Stimulated activated effector memory CD8-positive, alpha-beta T cell treated with anti-CD3 and anti-CD28 coated beads, Interleukin-12 subunit alpha, Interleukin-12 subunit beta, amount 100 ng/mL, for 72 hours (primary cell): ENCODE measurements around the gene SMARCA2.

Source experiments
- ATAC-seq: fragments of 150-1000 bp; cut with Tn5 transposase; 2 replicates; pipeline ENCODE4 v1.10.0; 2021
- DNase-seq, 2 donors: peaks; one replicate each; pipeline ENCODE4 v3.0.0; 2021 to 2022; ENCODE audit warnings: low spot score in 2 of 2
- H3K27ac Mint-ChIP-seq: one replicate; pipeline ENCODE4 v1.8.0; 2022; ENCODE audit warnings: mild to moderate bottlenecking, mixed read lengths
- H3K36me3 Mint-ChIP-seq: one replicate; pipeline ENCODE4 v1.8.0; 2022; ENCODE audit warnings: mild to moderate bottlenecking, mixed read lengths
- H3K4me1 Mint-ChIP-seq: one replicate; pipeline ENCODE4 v1.8.0; 2022; ENCODE audit warnings: mixed read lengths
- H3K4me3 Mint-ChIP-seq: one replicate; pipeline ENCODE4 v1.8.0; 2022; ENCODE audit warnings: mild to moderate bottlenecking, mixed read lengths
- H3K9me3 Mint-ChIP-seq: one replicate; pipeline ENCODE4 v1.8.0; 2022; ENCODE audit warnings: mixed read lengths

Gene SMARCA2

GRCh38 chr9:2153630-2154217 is 138.6 kb downstream of the SMARCA2 start:
- Mint-ChIP-seq H3K4me3 (no peak overlapping the region), H3K4me1 (peaks cover 47% of the 10 kb centered on the region), H3K36me3 (no peaks in the 10 kb centered on the region), H3K9me3 (no peaks in the 10 kb centered on the region), H3K27ac (no peak overlapping the region)
- no peak for ATAC-seq
- no peak for DNase-seq

GRCh38 chr9:2154731-2155130 is 139.6 kb downstream of the SMARCA2 start:
- no peaks in the 10 kb centered on the region for H3K9me3 Mint-ChIP-seq
- DNase-seq: no peak
- H3K4me1 Mint-ChIP-seq: peaks cover 44% of the 10 kb centered on the region
- H3K4me3 Mint-ChIP-seq: no peak overlapping the region
- no peaks in the 10 kb centered on the region for H3K36me3 Mint-ChIP-seq
- H3K27ac Mint-ChIP-seq: peak overlapping the region; percentile 9
- no peak for ATAC-seq

GRCh38 chr9:2155966-2156365 is 140.8 kb downstream of the SMARCA2 start:
- no peaks in the 10 kb centered on the region for H3K36me3 Mint-ChIP-seq
- no peak for ATAC-seq
- H3K4me1 Mint-ChIP-seq: peaks cover 47% of the 10 kb centered on the region
- no peak overlapping the region for H3K4me3 Mint-ChIP-seq
- H3K9me3 Mint-ChIP-seq: no peaks in the 10 kb centered on the region
- no peak for DNase-seq
- no peak overlapping the region for H3K27ac Mint-ChIP-seq

- Mint-ChIP-seq H3K36me3 (peaks cover 13% of the 10 kb centered on the region), H3K9me3 (no peaks in the 10 kb centered on the region), H3K27ac (peak overlapping the region; percentile 92), H3K4me1 (peaks cover 48% of the 10 kb centered on the region), H3K4me3 (peak overlapping the region; percentile 77)
- ATAC-seq: peak; percentile 93
- peak; percentile 12 to 64 for DNase-seq
These were observed 142.3 kb downstream of the SMARCA2 start for GRCh38 chr9:2157277-2158110.

- ATAC-seq (peak; percentile 65), DNase-seq (peak in 1 of 2 donors; percentile 52)
- peak overlapping the region; percentile 92 for H3K27ac Mint-ChIP-seq
- H3K36me3 Mint-ChIP-seq: peaks cover 20% of the 10 kb centered on the region
- H3K9me3 Mint-ChIP-seq: no peaks in the 10 kb centered on the region
- H3K4me1 Mint-ChIP-seq: peaks cover 46% of the 10 kb centered on the region
- peak overlapping the region; percentile 77 for H3K4me3 Mint-ChIP-seq
These were observed 143.0 kb downstream of the SMARCA2 start for GRCh38 chr9:2158111-2158610.

GRCh38 chr9:2158766-2159430 is 143.8 kb downstream of the SMARCA2 start:
- Mint-ChIP-seq H3K27ac (peak overlapping the region; percentile 92), H3K4me1 (peaks cover 39% of the 10 kb centered on the region)
- no peak for ATAC-seq

GRCh38 chr9:2159521-2160454 is 144.6 kb downstream of the SMARCA2 start:
- H3K4me3 Mint-ChIP-seq: peak overlapping the region; percentile 77
- H3K9me3 Mint-ChIP-seq: no peaks in the 10 kb centered on the region
- H3K27ac Mint-ChIP-seq: peak overlapping the region; percentile 73
- ATAC-seq (no peak), DNase-seq (no peak)
- peaks cover 39% of the 10 kb centered on the region for H3K4me1 Mint-ChIP-seq
- peaks cover 32% of the 10 kb centered on the region for H3K36me3 Mint-ChIP-seq

More at GRCh38 chr9:2158766-2159430, 143.8 kb downstream of the SMARCA2 start:
- Mint-ChIP-seq H3K9me3 (no peaks in the 10 kb centered on the region), H3K36me3 (peaks cover 24% of the 10 kb centered on the region), H3K4me3 (peak overlapping the region; percentile 77)
- no peak for DNase-seq

- Mint-ChIP-seq H3K9me3 (no peaks in the 10 kb centered on the region), H3K27ac (no peak overlapping the region), H3K4me1 (peaks cover 52% of the 10 kb centered on the region), H3K36me3 (peaks cover 32% of the 10 kb centered on the region), H3K4me3 (no peak overlapping the region)
- DNase-seq: no peak
- ATAC-seq: no peak
These were observed 146.5 kb downstream of the SMARCA2 start for GRCh38 chr9:2161661-2162060.

GRCh38 chr9:2163231-2163885 is 148.2 kb downstream of the SMARCA2 start:
- no peak for ATAC-seq
- Mint-ChIP-seq H3K4me3 (no peak overlapping the region), H3K4me1 (peaks cover 43% of the 10 kb centered on the region), H3K27ac (no peak overlapping the region), H3K36me3 (peaks cover 47% of the 10 kb centered on the region), H3K9me3 (no peaks in the 10 kb centered on the region)
- DNase-seq: no peak

GRCh38 chr9:2164268-2164667 is 149.1 kb downstream of the SMARCA2 start:
- Mint-ChIP-seq H3K4me3 (no peak overlapping the region), H3K9me3 (no peaks in the 10 kb centered on the region), H3K36me3 (peaks cover 53% of the 10 kb centered on the region), H3K27ac (peak overlapping the region; percentile 17), H3K4me1 (peaks cover 40% of the 10 kb centered on the region)
- DNase-seq (no peak), ATAC-seq (no peak)

- Mint-ChIP-seq H3K27ac (no peak overlapping the region), H3K9me3 (no peaks in the 10 kb centered on the region), H3K36me3 (peaks cover 62% of the 10 kb centered on the region), H3K4me1 (peaks cover 29% of the 10 kb centered on the region), H3K4me3 (no peak overlapping the region)
- DNase-seq (no peak), ATAC-seq (no peak)
These were observed 151.1 kb downstream of the SMARCA2 start for GRCh38 chr9:2166203-2166602.

- H3K4me1 Mint-ChIP-seq: peaks cover 33% of the 10 kb centered on the region
- no peak for DNase-seq
- H3K9me3 Mint-ChIP-seq: no peaks in the 10 kb centered on the region
- peaks cover 46% of the 10 kb centered on the region for H3K36me3 Mint-ChIP-seq
- no peak for ATAC-seq
- no peak overlapping the region for H3K4me3 Mint-ChIP-seq
- peak overlapping the region; percentile 5 for H3K27ac Mint-ChIP-seq
These were observed 153.9 kb downstream of the SMARCA2 start for GRCh38 chr9:2169035-2169434.

GRCh38 chr9:2170722-2171121 is 155.6 kb downstream of the SMARCA2 start:
- peaks cover 52% of the 10 kb centered on the region for H3K36me3 Mint-ChIP-seq
- no peaks in the 10 kb centered on the region for H3K9me3 Mint-ChIP-seq
- DNase-seq (no peak), ATAC-seq (no peak)
- H3K27ac Mint-ChIP-seq: no peak overlapping the region
- no peak overlapping the region for H3K4me3 Mint-ChIP-seq
- H3K4me1 Mint-ChIP-seq: peaks cover 34% of the 10 kb centered on the region

- no peaks in the 10 kb centered on the region for H3K9me3 Mint-ChIP-seq
- H3K27ac Mint-ChIP-seq: peak overlapping the region; percentile 0
- no peak overlapping the region for H3K4me3 Mint-ChIP-seq
- ATAC-seq (no peak), DNase-seq (no peak)
- peaks cover 44% of the 10 kb centered on the region for H3K36me3 Mint-ChIP-seq
- H3K4me1 Mint-ChIP-seq: peaks cover 16% of the 10 kb centered on the region
These were observed 158.0 kb downstream of the SMARCA2 start for GRCh38 chr9:2173170-2173569.
